ENCODE results near the gene CRYBA2.

DNA sequence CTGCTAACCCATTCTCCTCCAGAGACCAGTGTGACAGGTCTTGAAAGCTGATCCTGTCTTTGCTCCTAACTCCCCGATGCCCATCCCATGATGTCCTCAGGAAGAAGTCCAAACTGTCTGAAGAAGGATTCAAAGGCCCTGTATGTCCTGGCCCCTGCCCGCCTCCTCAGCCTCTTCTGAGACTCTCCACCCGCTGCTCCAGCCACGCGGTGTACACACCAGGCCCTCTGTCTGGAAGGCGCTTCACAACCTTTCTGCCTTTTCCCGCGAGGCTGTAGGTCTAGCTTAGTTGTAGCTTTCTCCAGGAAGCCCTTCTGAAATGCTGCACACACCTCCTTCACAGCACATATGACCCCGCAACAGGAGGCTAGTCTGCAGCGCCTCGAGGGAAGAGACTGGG is 23.5 kb upstream of the CRYBA2 start:
- TF ChIP-seq CTCF (IDR thresholded peaks at IDR 0.05; ENCODE audit: extremely low read depth in 1 of 2, insufficient read depth in 1 of 2, low read depth in 1 of 2, low read length in 2 of 2) (no peak), POLR2AphosphoS5 (IDR thresholded peaks at IDR 0.05; ENCODE audit: insufficient read depth, low read depth, low read length) (no peak), POLR2A (IDR thresholded peaks at IDR 0.05; ENCODE audit: low read depth, low read length) (no peak), FOS (IDR thresholded peaks at IDR 0.05; ENCODE audit: borderline replicate concordance, insufficient read depth, low read length) (no peak), MYC (IDR thresholded peaks at IDR 0.05; ENCODE audit: low read depth, low read length) (no peak), JUN (IDR thresholded peaks at IDR 0.05; ENCODE audit: borderline replicate concordance, insufficient read depth, insufficient read length, low read depth) (no peak), EZH2 (IDR thresholded peaks at IDR 0.05; ENCODE audit: borderline replicate concordance, low read depth, low read length, severe bottlenecking) (no peak)
